NCI-H2107 treated with DMSO at 0.1 percent for 48 hours (cell line): ENCODE results near the gene KRT15.

ENCODE experiments used
- DNase-seq: peaks from one replicate; lab custom pipeline; 2025; ENCODE audit not compliant: unreplicated experiment; lab: John Stamatoyannopoulos, UW

KRT15 gene

GRCh38 chr17:41527063-41528023 lies 8.7 kb upstream of the KRT15 start:
- peak; percentile 19 for DNase-seq

GRCh38 chr17:41524261-41524660 lies 5.6 kb upstream of the KRT15 start:
- DNase-seq: no peak

- DNase-seq: no peak
Observed at GRCh38 chr17:41523787-41524186, 5.1 kb upstream of the KRT15 start.

GRCh38 chr17:41523225-41523593 lies 4.5 kb upstream of the KRT15 start:
- DNase-seq: no peak

GRCh38 chr17:41522301-41523224 lies 3.9 kb upstream of the KRT15 start:
- no peak for DNase-seq

GRCh38 chr17:41521574-41522261 lies 3.0 kb upstream of the KRT15 start:
- DNase-seq: no peak

- DNase-seq: no peak
Observed at GRCh38 chr17:41520821-41521521, 2.3 kb upstream of the KRT15 start.

GRCh38 chr17:41519501-41520224 lies 973 bp upstream of the KRT15 start:
- DNase-seq: no peak

GRCh38 chr17:41518031-41518430 lies 659 bp downstream of the KRT15 start:
- no peak for DNase-seq

- DNase-seq: no peak
Observed at GRCh38 chr17:41516830-41517283, 1.8 kb downstream of the KRT15 start.

- DNase-seq: no peak
Observed at GRCh38 chr17:41516147-41516829, 2.4 kb downstream of the KRT15 start.

GRCh38 chr17:41513168-41513547 lies 5.5 kb downstream of the KRT15 start:
- no peak for DNase-seq

- DNase-seq: no peak
Observed at GRCh38 chr17:41512546-41513167, 6.0 kb downstream of the KRT15 start.

- no peak for DNase-seq
Observed at GRCh38 chr17:41511716-41512115, 7.0 kb downstream of the KRT15 start.

- DNase-seq: no peak
Observed at GRCh38 chr17:41511116-41511515, 7.6 kb downstream of the KRT15 start.

- no peak for DNase-seq
Observed at GRCh38 chr17:41510251-41511065, 8.2 kb downstream of the KRT15 start.

- no peak for DNase-seq
Observed at GRCh38 chr17:41507315-41507880, 11.3 kb downstream of the KRT15 start.
